PFSK-1 (cell line): ENCODE measurements around the gene GUK1.
A peak's percentile ranks its signal among the peaks of the same experiment; 100 is the strongest.

Experiments
- FOXP2 ChIP-seq: optimal IDR thresholded peaks from 2 replicates; pipeline ENCODE3; 2011; ENCODE audit warnings: borderline replicate concordance, control low read depth, inconsistent platforms; ENCODE audit not compliant: insufficient read depth; ENCODE audit errors: extremely low read length, extremely low read depth
- POLR2AphosphoS5 ChIP-seq: IDR thresholded peaks from 2 replicates; pipeline ENCODE4 v1.6.1; 2012; ENCODE audit warnings: low read depth, mild to moderate bottlenecking, control low read depth, low read length, moderate library complexity
- REST ChIP-seq, 2 experiments: IDR thresholded peaks; 2 replicates each; pipeline versions ENCODE4 v1.6.1 to v1.8.0; 2011 to 2012; ENCODE audit warnings: low read depth in 2 of 2, low read length in 2 of 2, control low read depth in 1 of 2, inconsistent platforms in 1 of 2, mild to moderate bottlenecking in 1 of 2, moderate library complexity in 1 of 2; ENCODE audit not compliant: insufficient read depth in 1 of 2
- SIN3A ChIP-seq: IDR thresholded peaks from 2 replicates; pipeline ENCODE4 v1.6.1; 2012; ENCODE audit warnings: mild to moderate bottlenecking, low read length, moderate library complexity, borderline replicate concordance; ENCODE audit not compliant: insufficient read depth
- TAF1 ChIP-seq: IDR thresholded peaks from 2 replicates; pipeline ENCODE4 v1.6.1; 2012; ENCODE audit warnings: low read length, control low read depth, borderline replicate concordance; ENCODE audit not compliant: insufficient read depth

The GUK1 gene

GRCh38 chr1:228104526-228105269 is 35.4 kb upstream of the GUK1 start:
- TF ChIP-seq POLR2AphosphoS5 (no peak), SIN3A (no peak), REST (IDR thresholded peaks at IDR 0.05; ENCODE audit: insufficient read depth in 1 of 2, low read depth in 2 of 2, low read length in 2 of 2) (no peak), FOXP2 (no peak), TAF1 (no peak)

GRCh38 chr1:228105270-228105995 is 34.6 kb upstream of the GUK1 start:
- no peak for TF ChIP-seq FOXP2
- no peak for TF ChIP-seq SIN3A
- TF ChIP-seq POLR2AphosphoS5, result 0 out of 2 replicates have a peak, but pooled peaks have one; percentile 31

GRCh38 chr1:228105996-228106799 is 33.9 kb upstream of the GUK1 start:
- TF ChIP-seq FOXP2 (no peak), POLR2AphosphoS5 (no peak)

GRCh38 chr1:228106800-228107054 is 33.4 kb upstream of the GUK1 start:
- TF ChIP-seq SIN3A, result no peak
- no peak for TF ChIP-seq POLR2AphosphoS5
- TF ChIP-seq TAF1, result no peak
- no peak for TF ChIP-seq FOXP2
- TF ChIP-seq REST (IDR thresholded peaks at IDR 0.05; ENCODE audit: insufficient read depth in 1 of 2, low read depth in 2 of 2, low read length in 2 of 2), result no peak

- no peak for TF ChIP-seq SIN3A
- no peak for TF ChIP-seq FOXP2
- TF ChIP-seq POLR2AphosphoS5, result no peak
- no peak for TF ChIP-seq TAF1
- TF ChIP-seq REST (IDR thresholded peaks at IDR 0.05; ENCODE audit: insufficient read depth in 1 of 2, low read depth in 2 of 2, low read length in 2 of 2), result no peak
These were observed 32.4 kb upstream of the GUK1 start for GRCh38 chr1:228107636-228108035.
